Upper lobe of right lung (tissue), 1 donor: ENCODE results near the gene CCL22. TPM values are rescaled to one million over a fixed set of nuclear protein-coding genes. Genes with fewer than 3 reads are reported as not detected.
A peak's percentile ranks its signal among the peaks of the same experiment; 100 is the strongest.

Experiments
- ATAC-seq: fragments of 200-7000 bp; cut with Tn5 transposase; one replicate; pipeline ENCODE4 v1.9.1; 2020; ENCODE audit warnings: mild to moderate bottlenecking, moderate library complexity
- DNase-seq: peaks from one replicate; pipeline ENCODE4 v3.0.0-alpha.2; 2020
- H3K27ac ChIP-seq: fragments of 200-600 bp; one replicate; pipeline ENCODE4 v1.8.0; 2022
- H3K27me3 ChIP-seq: fragments of 200-600 bp; one replicate; pipeline ENCODE4 v1.8.0; 2022; ENCODE audit warnings: mild to moderate bottlenecking
- H3K36me3 ChIP-seq: fragments of 200-600 bp; one replicate; pipeline ENCODE4 v1.8.0; 2022
- H3K4me1 ChIP-seq: fragments of 200-600 bp; one replicate; pipeline ENCODE4 v1.8.0; 2022
- H3K4me3 ChIP-seq: fragments of 200-600 bp; one replicate; pipeline ENCODE4 v1.8.0; 2022; ENCODE audit warnings: mild to moderate bottlenecking
- H3K9me3 ChIP-seq: fragments of 200-600 bp; one replicate; pipeline ENCODE4 v1.8.0; 2022
- intact Hi-C: fragments of 100-400 bp; cut with DNase I; formaldehyde crosslinking; loops from one replicate; pipeline ENCODE4 v1.11.0; 2022
- total RNA-seq: library from RNA; stranded (reverse); fragmentation: NEBNext Ultra II Directional; extraction: Animal tissue kit (Norgen Biotek cat#: 25700); gene quantifications from one replicate; pipeline ENCODE4 v1.2.1, GENCODE V29; 2021
- TF ChIP-seq, protein P1 (sequence below): fragments of 200-600 bp; IDR thresholded peaks from one replicate; pipeline ENCODE4 v1.8.0; 2022; ENCODE audit warnings: antibody characterized with exemption
- donor health status: DM: no; HTN: yes; CAD: no; lungs with severe emphysema.

Gene CCL22
- total RNA-seq, 1 donor from 2014 or later: 3.8 TPM

GRCh38 chr16:57403965-57404817 is 45.6 kb downstream of the CCL22 start, which contains the start of gene CCL17:
Gene CCL17 (plus strand): TSS chr16:57404767. CDS start chr16:57413933, 9,166 bp downstream.
- ATAC-seq: no peak
- H3K27ac ChIP-seq: no peak within 1 kb of the TSS
- H3K27me3 ChIP-seq: no peaks in the 10 kb centered on the region
- no peaks in the 10 kb centered on the region for H3K9me3 ChIP-seq
- intact Hi-C loops: no loop called here
- H3K4me3 ChIP-seq: no peak within 1 kb of the TSS
- no peaks in the 10 kb centered on the region for H3K36me3 ChIP-seq
- TF ChIP-seq, protein P1, sequence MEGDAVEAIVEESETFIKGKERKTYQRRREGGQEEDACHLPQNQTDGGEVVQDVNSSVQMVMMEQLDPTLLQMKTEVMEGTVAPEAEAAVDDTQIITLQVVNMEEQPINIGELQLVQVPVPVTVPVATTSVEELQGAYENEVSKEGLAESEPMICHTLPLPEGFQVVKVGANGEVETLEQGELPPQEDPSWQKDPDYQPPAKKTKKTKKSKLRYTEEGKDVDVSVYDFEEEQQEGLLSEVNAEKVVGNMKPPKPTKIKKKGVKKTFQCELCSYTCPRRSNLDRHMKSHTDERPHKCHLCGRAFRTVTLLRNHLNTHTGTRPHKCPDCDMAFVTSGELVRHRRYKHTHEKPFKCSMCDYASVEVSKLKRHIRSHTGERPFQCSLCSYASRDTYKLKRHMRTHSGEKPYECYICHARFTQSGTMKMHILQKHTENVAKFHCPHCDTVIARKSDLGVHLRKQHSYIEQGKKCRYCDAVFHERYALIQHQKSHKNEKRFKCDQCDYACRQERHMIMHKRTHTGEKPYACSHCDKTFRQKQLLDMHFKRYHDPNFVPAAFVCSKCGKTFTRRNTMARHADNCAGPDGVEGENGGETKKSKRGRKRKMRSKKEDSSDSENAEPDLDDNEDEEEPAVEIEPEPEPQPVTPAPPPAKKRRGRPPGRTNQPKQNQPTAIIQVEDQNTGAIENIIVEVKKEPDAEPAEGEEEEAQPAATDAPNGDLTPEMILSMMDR: no peak
- DNase-seq: no peak
- H3K4me1 ChIP-seq: peaks cover 5% of the 10 kb centered on the region

GRCh38 chr16:57405097-57405496 is 46.5 kb downstream of the CCL22 start:
- Histone ChIP-seq H3K9me3 (no peaks in the 10 kb centered on the region), H3K36me3 (no peaks in the 10 kb centered on the region), H3K27me3 (no peaks in the 10 kb centered on the region), H3K4me1 (peaks cover 11% of the 10 kb centered on the region), H3K27ac (no peak overlapping the region), H3K4me3 (no peak overlapping the region)
- TF ChIP-seq, protein P1: no peak
- no peak for DNase-seq
- intact Hi-C loops: no loop called here
- ATAC-seq: no peak

DNA sequence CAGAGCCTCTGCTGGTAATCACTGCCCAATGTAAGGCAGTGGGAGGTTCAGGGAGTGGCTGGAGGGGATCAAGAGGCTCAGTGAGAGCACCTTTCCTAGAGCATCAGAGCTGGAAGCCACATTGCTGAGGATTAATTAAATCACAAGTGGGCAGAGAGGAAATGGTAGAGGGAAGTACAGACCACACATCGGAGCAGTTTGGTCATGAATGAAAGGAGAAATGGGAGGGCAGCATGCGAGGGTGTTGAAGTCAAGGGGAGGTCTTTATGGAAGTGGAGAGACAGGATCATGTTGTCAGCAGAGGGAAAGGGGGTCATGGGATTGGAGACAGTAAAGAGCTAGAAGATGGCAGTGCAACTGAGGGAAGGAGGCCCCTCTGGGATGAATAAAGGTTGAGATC is 48.3 kb downstream of the CCL22 start:
- Histone ChIP-seq H3K27me3 (no peaks in the 10 kb centered on the region), H3K27ac (no peak overlapping the region), H3K4me3 (no peak overlapping the region), H3K36me3 (no peaks in the 10 kb centered on the region), H3K9me3 (no peaks in the 10 kb centered on the region), H3K4me1 (peaks cover 19% of the 10 kb centered on the region)
- DNase-seq (no peak), ATAC-seq (peak; percentile 45)
- intact Hi-C loops: no loop called here
- TF ChIP-seq, protein P1: no peak

- ATAC-seq (no peak), DNase-seq (no peak)
- intact Hi-C loops: no loop called here
- no peaks in the 10 kb centered on the region for H3K9me3 ChIP-seq
- H3K27me3 ChIP-seq: no peaks in the 10 kb centered on the region
- H3K4me3 ChIP-seq: no peak overlapping the region
- TF ChIP-seq, protein P1: no peak
- H3K36me3 ChIP-seq: no peaks in the 10 kb centered on the region
- peaks cover 19% of the 10 kb centered on the region for H3K4me1 ChIP-seq
- no peak overlapping the region for H3K27ac ChIP-seq
Observed at GRCh38 chr16:57407521-57408353, 49.2 kb downstream of the CCL22 start.

GRCh38 chr16:57409065-57409464 is 50.5 kb downstream of the CCL22 start:
- Histone ChIP-seq H3K9me3 (no peaks in the 10 kb centered on the region), H3K36me3 (no peaks in the 10 kb centered on the region), H3K27ac (peak overlapping the region; percentile 14), H3K27me3 (no peaks in the 10 kb centered on the region), H3K4me3 (no peak overlapping the region), H3K4me1 (peaks cover 19% of the 10 kb centered on the region)
- ATAC-seq (peak; percentile 27), DNase-seq (no peak)
- intact Hi-C loops: no loop called here
- TF ChIP-seq, protein P1: no peak
